A673 (cell line): ENCODE results near the gene SH3RF1. TPM values are rescaled to one million over a fixed set of nuclear protein-coding genes. Genes with fewer than 3 reads are reported as not detected.

Source experiments
- BruUV-seq: library from RNA; stranded (reverse); fragments of 400-500 nt; replicated peaks from 2 replicates; lab custom pipeline; 2021; lab: Mats Ljungman, UMichigan
- CTCF ChIA-PET: fragments of 300-600 bp; sonication (Branson Sonifier 250); formaldehyde crosslinking; loops from one replicate; lab custom pipeline; 2022; ENCODE audit warnings: antibody characterized with exemption; lab: Charles Lee
- POLR2A ChIA-PET: fragments of 300-600 bp; sonication (Branson Sonifier 250); formaldehyde crosslinking; loops from one replicate; lab custom pipeline; 2022; ENCODE audit warnings: antibody characterized with exemption; ENCODE audit not compliant: low non-redundant PET; lab: Charles Lee
- DNase-seq: peaks from one replicate; pipeline ENCODE4 v3.0.0-alpha.2; 2015; ENCODE audit warnings: low spot score
- H3K27ac ChIP-seq: fragments of 200-600 bp; sonication (generic); 2 replicates; pipeline ENCODE4 v1.5.1; 2016; ENCODE audit warnings: mixed run types, low read depth, mild to moderate bottlenecking, mixed read lengths, antibody characterized with exemption, low read length; ENCODE audit not compliant: poor library complexity, severe bottlenecking
- H3K27me3 ChIP-seq: fragments of 200-600 bp; sonication (generic); replicated peaks from 2 replicates; pipeline ENCODE4 v1.6.1; 2017; ENCODE audit warnings: mixed run types, low read depth, mild to moderate bottlenecking, mixed read lengths, antibody characterized with exemption, low read length; ENCODE audit not compliant: insufficient read depth, poor library complexity
- H3K36me3 ChIP-seq: fragments of 200-600 bp; sonication (generic); 2 replicates; pipeline ENCODE4 v1.6.1; 2016; ENCODE audit warnings: mixed run types, mild to moderate bottlenecking, mixed read lengths, antibody characterized with exemption, low read length; ENCODE audit not compliant: insufficient read depth, poor library complexity, severe bottlenecking
- H3K4me1 ChIP-seq: fragments of 200-600 bp; sonication (generic); 2 replicates; pipeline ENCODE4 v1.6.1; 2017; ENCODE audit warnings: mixed run types, mild to moderate bottlenecking, mixed read lengths, antibody characterized with exemption, low read length; ENCODE audit not compliant: insufficient read depth, poor library complexity, severe bottlenecking
- H3K4me3 ChIP-seq: fragments of 200-600 bp; sonication (generic); 2 replicates; pipeline ENCODE4 v1.5.1; 2016; ENCODE audit warnings: low read depth, mixed run types, mild to moderate bottlenecking, mixed read lengths, low read length; ENCODE audit not compliant: poor library complexity, severe bottlenecking
- H3K9me3 ChIP-seq: fragments of 200-600 bp; sonication (generic); 2 replicates; pipeline ENCODE4 v1.6.1; 2016; ENCODE audit warnings: mixed run types, low read depth, mild to moderate bottlenecking, mixed read lengths, antibody characterized with exemption, low read length; ENCODE audit not compliant: poor library complexity, severe bottlenecking
- CTCF ChIP-seq: fragments of 300-800, 200-600 bp; sonication (generic); conservative IDR thresholded peaks from 2 replicates; pipeline ENCODE4 v1.5.1; 2017; ENCODE audit warnings: low read depth, mild to moderate bottlenecking, antibody characterized with exemption, low read length, moderate library complexity, mixed read lengths
- EZH2 ChIP-seq: fragments of 200-600 bp; sonication (generic); IDR thresholded peaks from 2 replicates; pipeline ENCODE4 v1.6.1; 2017; ENCODE audit warnings: borderline replicate concordance, low read depth, mild to moderate bottlenecking, mixed read lengths, antibody characterized with exemption, low read length; ENCODE audit not compliant: poor library complexity, severe bottlenecking
- intact Hi-C: fragments of 100-400 bp; cut with micrococcal nuclease; formaldehyde crosslinking; loops from one replicate; pipeline ENCODE4 v1.10.0; 2022; ENCODE audit not compliant: unreplicated experiment
- total RNA-seq: library from RNA; stranded (reverse); gene quantifications from 2 replicates; pipeline ENCODE4 v1.2.3, GENCODE V29; 2021

The SH3RF1 gene
- total RNA-seq, 1 experiment from 2014 or later: 15.3 TPM

- ChIA-PET CTCF (no interaction called here), POLR2A (no interaction called here)
- no peaks in the 10 kb centered on the region for H3K27me3 ChIP-seq
- no peaks in the 10 kb centered on the region for H3K36me3 ChIP-seq
- intact Hi-C loops: no loop called here
- no TSS peak for BruUV-seq
- TF ChIP-seq CTCF (no peak), EZH2 (no peak)
- H3K27ac ChIP-seq: no peak overlapping the region
- H3K9me3 ChIP-seq: no peaks in the 10 kb centered on the region
- H3K4me1 ChIP-seq: peaks cover 16% of the 10 kb centered on the region
- H3K4me3 ChIP-seq: no peak overlapping the region
- no peak for DNase-seq
Observed at GRCh38 chr4:169228076-169228475, 42.7 kb downstream of the SH3RF1 start.

- CTCF ChIA-PET: no interaction called here
- no peaks in the 10 kb centered on the region for H3K36me3 ChIP-seq
Observed at GRCh38 chr4:169226565-169226964, 44.2 kb downstream of the SH3RF1 start.

GRCh38 chr4:169225812-169226211 lies 44.9 kb downstream of the SH3RF1 start:
- H3K27me3 ChIP-seq: no peaks in the 10 kb centered on the region
- intact Hi-C loops: no loop called here
- POLR2A ChIA-PET: no interaction called here
- CTCF ChIA-PET: no interaction called here
- no peak overlapping the region for H3K27ac ChIP-seq
- H3K9me3 ChIP-seq: no peaks in the 10 kb centered on the region
- no peak for TF ChIP-seq CTCF
- TF ChIP-seq EZH2: no peak
- no peaks in the 10 kb centered on the region for H3K36me3 ChIP-seq
- DNase-seq: no peak
- peaks cover 16% of the 10 kb centered on the region for H3K4me1 ChIP-seq
- H3K4me3 ChIP-seq: no peak overlapping the region
- no TSS peak for BruUV-seq

More at GRCh38 chr4:169226565-169226964, 44.2 kb downstream of the SH3RF1 start:
- no TSS peak for BruUV-seq
- DNase-seq: no peak
- H3K4me3 ChIP-seq: no peak overlapping the region
- H3K9me3 ChIP-seq: no peaks in the 10 kb centered on the region
- TF ChIP-seq CTCF (no peak), EZH2 (no peak)
- H3K4me1 ChIP-seq: peaks cover 16% of the 10 kb centered on the region
- H3K27me3 ChIP-seq: no peaks in the 10 kb centered on the region
- POLR2A ChIA-PET: no interaction called here
- H3K27ac ChIP-seq: no peak overlapping the region
- intact Hi-C loops: no loop called here
